Endothelial cell of umbilical vein (primary cell): ENCODE data around the gene BAX. TPM values are rescaled to one million over a fixed set of nuclear protein-coding genes. Genes with fewer than 3 reads are reported as not detected.

Experiments
- BruUV-seq: library from RNA; stranded (reverse); fragments of 400-500 nt; replicated peaks from 2 replicates; lab custom pipeline; 2021; lab: Mats Ljungman, UMichigan
- CTCF ChIA-PET: fragments of 300-600, 350-600 bp; sonication (Branson Sonifier 250); formaldehyde crosslinking; loops from one replicate; lab custom pipeline; 2021; ENCODE audit warnings: antibody characterized with exemption, inconsistent platforms; lab: Charles Lee
- POLR2A ChIA-PET: fragments of 300-600, 350-600 bp; sonication (Branson Sonifier 250); formaldehyde crosslinking; loops from one replicate; lab custom pipeline; 2021; ENCODE audit warnings: antibody characterized with exemption, inconsistent platforms; lab: Charles Lee
- DNase-seq: peaks from one replicate; pipeline ENCODE4 v3.0.0-alpha.2; 2011; ENCODE audit warnings: low read depth, low spot score
- FAIRE-seq: peaks from 2 replicates; lab custom pipeline; 2011; peaks lifted over from hg19 to GRCh38; lab: Jason Lieb, UNC
- H2AFZ ChIP-seq: 2 replicates; pipeline ENCODE4 v1.6.0; 2012; ENCODE audit warnings: low read depth, low read length, control low read depth, inconsistent platforms
- H3K27ac ChIP-seq: 2 replicates; pipeline ENCODE4 v1.5.1; 2011; ENCODE audit warnings: low read depth, mild to moderate bottlenecking, control low read depth, low read length, moderate library complexity; ENCODE audit not compliant: insufficient read depth
- H3K27me3 ChIP-seq, 2 experiments: 2 replicates each; pipeline versions ENCODE4 v1.6.0 to v1.6.1; 2011; ENCODE audit warnings: low read length in 2 of 2, mixed read lengths in 1 of 2; ENCODE audit not compliant: control insufficient read depth in 2 of 2, insufficient read depth in 2 of 2
- H3K36me3 ChIP-seq, 2 experiments: 2 replicates in 1 of 2; 3 replicates in 1 of 2; pipeline ENCODE4 v1.5.1; 2011; ENCODE audit warnings: low read length in 2 of 2, mild to moderate bottlenecking in 1 of 2, moderate library complexity in 1 of 2; ENCODE audit not compliant: control insufficient read depth in 2 of 2, insufficient read depth in 2 of 2; ENCODE audit errors: extremely low read depth in 1 of 2
- H3K4me1 ChIP-seq: 3 replicates; pipeline ENCODE4 v1.5.1; 2011; ENCODE audit warnings: mild to moderate bottlenecking, low read length; ENCODE audit not compliant: control insufficient read depth, insufficient read depth; ENCODE audit errors: extremely low read depth
- H3K4me2 ChIP-seq: 2 replicates; pipeline ENCODE4 v1.6.1; 2011; ENCODE audit warnings: low read length, control low read depth, mixed read lengths; ENCODE audit not compliant: insufficient read depth
- H3K4me3 ChIP-seq, 3 experiments: fragments of 200-600 bp in 1 of 3; sonication (generic), shearing (Covaris generic) in 1 of 3; replicated peaks in 1 of 3; 2 replicates each; pipeline ENCODE4 v1.5.1; 2011 to 2016; ENCODE audit warnings: control low read depth in 3 of 3, low read length in 3 of 3, mild to moderate bottlenecking in 2 of 3, inconsistent platforms in 1 of 3, low read depth in 1 of 3, moderate library complexity in 1 of 3; ENCODE audit not compliant: insufficient read depth in 1 of 3
- H3K79me2 ChIP-seq: 2 replicates; pipeline ENCODE4 v1.6.0; 2012; ENCODE audit warnings: low read length, inconsistent platforms; ENCODE audit not compliant: control insufficient read depth, insufficient read depth
- H3K9ac ChIP-seq: replicated peaks from 2 replicates; pipeline ENCODE3; 2011; ENCODE audit warnings: low read length, control low read depth; ENCODE audit not compliant: insufficient read depth; ENCODE audit errors: extremely low read depth
- H3K9me1 ChIP-seq: replicated peaks from 3 replicates; pipeline ENCODE4 v1.6.0; 2011; ENCODE audit warnings: mild to moderate bottlenecking, low read length; ENCODE audit not compliant: control insufficient read depth, insufficient read depth; ENCODE audit errors: extremely low read depth
- H3K9me3 ChIP-seq: replicated peaks from 2 replicates; pipeline ENCODE4 v1.5.1; 2012; ENCODE audit warnings: low read length, inconsistent platforms; ENCODE audit not compliant: control insufficient read depth, insufficient read depth
- H4K20me1 ChIP-seq: replicated peaks from 2 replicates; pipeline ENCODE3; 2011; ENCODE audit warnings: mild to moderate bottlenecking, low read length; ENCODE audit not compliant: control insufficient read depth, insufficient read depth; ENCODE audit errors: extremely low read depth
- EZH2 ChIP-seq: IDR thresholded peaks from 2 replicates; pipeline ENCODE4 v1.6.1; 2012; ENCODE audit warnings: borderline replicate concordance, low read depth, mild to moderate bottlenecking, moderate library complexity, low read length, inconsistent platforms; ENCODE audit not compliant: severe bottlenecking
- FOS ChIP-seq: IDR thresholded peaks from 2 replicates; pipeline ENCODE4 v1.6.1; 2011; ENCODE audit warnings: mild to moderate bottlenecking, low read length, moderate library complexity, borderline replicate concordance; ENCODE audit not compliant: insufficient read depth
- GATA2 ChIP-seq: IDR thresholded peaks from 2 replicates; pipeline ENCODE4 v1.7.0; 2011; ENCODE audit warnings: low read depth, mild to moderate bottlenecking, moderate library complexity, mixed read lengths, low read length; ENCODE audit not compliant: insufficient read length, insufficient read depth
- JUN ChIP-seq: IDR thresholded peaks from 2 replicates; pipeline ENCODE4 v1.6.1; 2011; ENCODE audit warnings: borderline replicate concordance, low read depth; ENCODE audit not compliant: insufficient read length, insufficient read depth
- MYC ChIP-seq: IDR thresholded peaks from one replicate; pipeline ENCODE4 v1.6.1; 2011; ENCODE audit warnings: mild to moderate bottlenecking, low read depth, low read length
- POLR2A ChIP-seq: IDR thresholded peaks from 2 replicates; pipeline ENCODE4 v1.6.1; 2012; ENCODE audit warnings: low read depth, mild to moderate bottlenecking, control low read depth, low read length
- POLR2AphosphoS5 ChIP-seq: IDR thresholded peaks from 2 replicates; pipeline ENCODE4 v1.6.1; 2012; ENCODE audit warnings: low read depth, mild to moderate bottlenecking, control low read depth, low read length, moderate library complexity; ENCODE audit not compliant: insufficient read depth
- dilution Hi-C: fragments of 300-500 bp; cut with MboI; formaldehyde crosslinking; loops from one replicate; pipeline ENCODE4 v1.15.0; 2019; ENCODE audit warnings: low sequenced_read_pairs; ENCODE audit not compliant: extremely low pct_ligation_motif_present
- intact Hi-C: fragments of 100-400 bp; cut with micrococcal nuclease; formaldehyde crosslinking; loops from one replicate; pipeline ENCODE4 v1.10.0; 2022
- polyA plus RNA-seq, 4 experiments: library from polyadenylated mRNA; depleted of rRNA in 3 of 4; stranded (reverse) in 3 of 4; unstranded in 1 of 4; fragments of >200 nt; gene quantifications; 2 replicates each; pipeline versions ENCODE4 v1.2.1 to v1.2.3, GENCODE V29; 2011 to 2012; ENCODE audit warnings: missing spikeins in 1 of 4
- total RNA-seq: library from RNA; stranded (reverse); gene quantifications from 2 replicates; pipeline ENCODE4 v1.2.3, GENCODE V29; 2021
- TF ChIP-seq, protein P1 (sequence below), 2 donors: IDR thresholded peaks; 1 replicate in 1 of 2; 2 replicates in 1 of 2; pipeline ENCODE4 v1.5.1; 2011; ENCODE audit warnings: low read length in 2 of 2, mild to moderate bottlenecking in 2 of 2, moderate library complexity in 2 of 2, control low read depth in 1 of 2, inconsistent platforms in 1 of 2, low read depth in 1 of 2; ENCODE audit not compliant: insufficient read depth in 1 of 2; ENCODE audit errors: extremely low read depth in 1 of 2
- TF ChIP-seq, protein P2 (sequence below): IDR thresholded peaks from 2 replicates; pipeline ENCODE4 v1.6.1; 2011; ENCODE audit not compliant: insufficient read depth, insufficient read length

Gene BAX
- total and polyA plus RNA-seq, 2 donors (not counting 3 experiments of a cell fraction or from before 2014, with no cell fraction given), result 267 to 283 TPM

DNA sequence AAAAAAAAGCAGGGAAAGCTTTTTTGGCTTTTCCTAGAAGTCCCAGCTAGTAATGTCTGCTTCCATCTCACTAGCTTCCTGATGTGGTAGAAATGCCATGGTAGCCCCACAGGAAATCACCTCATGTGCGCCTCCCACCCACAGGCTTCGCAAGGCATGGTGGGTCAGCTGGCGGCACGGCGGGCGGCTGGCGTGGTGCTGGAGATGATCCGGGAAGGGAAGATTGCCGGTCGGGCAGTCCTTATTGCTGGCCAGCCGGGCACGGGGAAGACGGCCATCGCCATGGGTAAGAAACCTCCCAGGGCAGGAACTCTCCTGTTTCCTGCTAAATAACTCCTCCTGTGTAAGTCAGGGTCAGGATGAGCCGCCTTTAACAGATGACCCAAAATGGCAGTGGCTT lies 49.5 kb downstream of the BAX start:
- intact Hi-C loops (no loop called here), dilution Hi-C loops (no loop called here)
- H4K20me1 ChIP-seq, result no peaks in the 10 kb centered on the region
- DNase-seq (no peak), FAIRE-seq (no peak)
- peaks cover 8 to 23% of the 10 kb centered on the region in 2 experiments for H3K36me3 ChIP-seq
- H3K27me3 ChIP-seq, result no peaks in the 10 kb centered on the region
- no peak overlapping the region for H3K4me3 ChIP-seq
- H2AFZ ChIP-seq, result no peak overlapping the region
- no peak overlapping the region for H3K27ac ChIP-seq
- ChIA-PET POLR2A (no interaction called here), CTCF (interaction anchor here (0.6 to 1.0 kb wide), 2 partner anchors 13 to 171 kb away, joined by 3 to 4 read pairs; no protein-coding TSS in a partner anchor)
- BruUV-seq, result no TSS peak
- no peak overlapping the region for H3K4me2 ChIP-seq
- no peaks in the 10 kb centered on the region for H3K4me1 ChIP-seq
- H3K9me1 ChIP-seq, result no peaks in the 10 kb centered on the region
- H3K9ac ChIP-seq, result no peak overlapping the region
- H3K79me2 ChIP-seq, result peaks cover 3% of the 10 kb centered on the region
- TF ChIP-seq MYC (no peak), JUN (no peak), EZH2 (no peak), POLR2AphosphoS5 (no peak), FOS (no peak), GATA2 (no peak), POLR2A (no peak)
- TF ChIP-seq, protein P1, sequence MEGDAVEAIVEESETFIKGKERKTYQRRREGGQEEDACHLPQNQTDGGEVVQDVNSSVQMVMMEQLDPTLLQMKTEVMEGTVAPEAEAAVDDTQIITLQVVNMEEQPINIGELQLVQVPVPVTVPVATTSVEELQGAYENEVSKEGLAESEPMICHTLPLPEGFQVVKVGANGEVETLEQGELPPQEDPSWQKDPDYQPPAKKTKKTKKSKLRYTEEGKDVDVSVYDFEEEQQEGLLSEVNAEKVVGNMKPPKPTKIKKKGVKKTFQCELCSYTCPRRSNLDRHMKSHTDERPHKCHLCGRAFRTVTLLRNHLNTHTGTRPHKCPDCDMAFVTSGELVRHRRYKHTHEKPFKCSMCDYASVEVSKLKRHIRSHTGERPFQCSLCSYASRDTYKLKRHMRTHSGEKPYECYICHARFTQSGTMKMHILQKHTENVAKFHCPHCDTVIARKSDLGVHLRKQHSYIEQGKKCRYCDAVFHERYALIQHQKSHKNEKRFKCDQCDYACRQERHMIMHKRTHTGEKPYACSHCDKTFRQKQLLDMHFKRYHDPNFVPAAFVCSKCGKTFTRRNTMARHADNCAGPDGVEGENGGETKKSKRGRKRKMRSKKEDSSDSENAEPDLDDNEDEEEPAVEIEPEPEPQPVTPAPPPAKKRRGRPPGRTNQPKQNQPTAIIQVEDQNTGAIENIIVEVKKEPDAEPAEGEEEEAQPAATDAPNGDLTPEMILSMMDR (IDR thresholded peaks at IDR 0.05; ENCODE audit: extremely low read depth in 1 of 2, insufficient read depth in 1 of 2, low read depth in 1 of 2, low read length in 2 of 2), result no peak
- TF ChIP-seq, protein P2, sequence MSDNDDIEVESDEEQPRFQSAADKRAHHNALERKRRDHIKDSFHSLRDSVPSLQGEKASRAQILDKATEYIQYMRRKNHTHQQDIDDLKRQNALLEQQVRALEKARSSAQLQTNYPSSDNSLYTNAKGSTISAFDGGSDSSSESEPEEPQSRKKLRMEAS, result no peak
- H3K9me3 ChIP-seq, result no peaks in the 10 kb centered on the region
